ENCODE data around the gene TRIM2.
A peak's percentile ranks its signal among the peaks of the same experiment; 100 is the strongest.

DNA sequence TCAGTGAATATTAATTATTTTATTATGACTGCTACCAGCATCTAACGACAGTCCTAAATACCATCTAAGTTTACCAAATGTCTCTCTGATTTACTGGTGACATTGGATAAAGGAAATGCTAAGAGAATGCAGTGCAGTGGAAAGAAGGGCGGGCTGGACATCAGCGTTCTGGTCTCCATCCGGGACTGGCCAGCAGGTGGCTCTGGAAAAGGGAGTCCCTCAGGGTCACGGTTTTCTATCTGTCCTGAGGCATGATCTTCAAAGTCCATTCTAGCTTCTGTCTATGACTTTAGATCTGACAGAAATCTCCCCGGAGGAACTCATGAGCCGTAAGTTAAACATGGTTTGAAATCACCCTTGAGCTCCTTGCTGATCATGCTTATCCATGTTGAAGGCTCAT, 3.3 kb downstream of the TRIM2 start:
- TF ChIP-seq, protein P1, sequence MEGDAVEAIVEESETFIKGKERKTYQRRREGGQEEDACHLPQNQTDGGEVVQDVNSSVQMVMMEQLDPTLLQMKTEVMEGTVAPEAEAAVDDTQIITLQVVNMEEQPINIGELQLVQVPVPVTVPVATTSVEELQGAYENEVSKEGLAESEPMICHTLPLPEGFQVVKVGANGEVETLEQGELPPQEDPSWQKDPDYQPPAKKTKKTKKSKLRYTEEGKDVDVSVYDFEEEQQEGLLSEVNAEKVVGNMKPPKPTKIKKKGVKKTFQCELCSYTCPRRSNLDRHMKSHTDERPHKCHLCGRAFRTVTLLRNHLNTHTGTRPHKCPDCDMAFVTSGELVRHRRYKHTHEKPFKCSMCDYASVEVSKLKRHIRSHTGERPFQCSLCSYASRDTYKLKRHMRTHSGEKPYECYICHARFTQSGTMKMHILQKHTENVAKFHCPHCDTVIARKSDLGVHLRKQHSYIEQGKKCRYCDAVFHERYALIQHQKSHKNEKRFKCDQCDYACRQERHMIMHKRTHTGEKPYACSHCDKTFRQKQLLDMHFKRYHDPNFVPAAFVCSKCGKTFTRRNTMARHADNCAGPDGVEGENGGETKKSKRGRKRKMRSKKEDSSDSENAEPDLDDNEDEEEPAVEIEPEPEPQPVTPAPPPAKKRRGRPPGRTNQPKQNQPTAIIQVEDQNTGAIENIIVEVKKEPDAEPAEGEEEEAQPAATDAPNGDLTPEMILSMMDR (IDR thresholded peaks at IDR 0.05): peak in 6 of 7 experiments; percentile 20 to 56 (median 48)
- no peak for TF ChIP-seq POLR2A (IDR thresholded peaks at IDR 0.05)

Data from body of pancreas (tissue), 4 donors.